WTC11 (cell line): ENCODE measurements around the gene SERTAD1. TPM values are rescaled to one million over a fixed set of nuclear protein-coding genes. Genes with fewer than 3 reads are reported as not detected.

Source experiments
- ATAC-seq: fragments of 200-7000 bp; cut with Tn5 transposase; 2 replicates; pipeline ENCODE4 v1.10.0; 2021; ENCODE audit warnings: mild to moderate bottlenecking, moderate library complexity
- CTCF ChIA-PET: fragments of 300-600 bp; sonication (Branson Sonifier 250); formaldehyde crosslinking; loops from one replicate; lab custom pipeline; 2021; ENCODE audit warnings: antibody characterized with exemption; lab: Charles Lee
- POLR2A ChIA-PET: fragments of 350-600 bp; sonication (Branson Sonifier 250); formaldehyde crosslinking; loops from one replicate; lab custom pipeline; 2021; ENCODE audit warnings: antibody characterized with exemption; lab: Charles Lee
- DNase-seq: peaks from one replicate; pipeline ENCODE4 v3.0.0; 2021; ENCODE audit warnings: low spot score
- H3K27ac Mint-ChIP-seq: 2 replicates; pipeline ENCODE4 v1.8.0; 2021; ENCODE audit warnings: mixed read lengths
- H3K27me3 Mint-ChIP-seq: 2 replicates; pipeline ENCODE4 v1.8.0; 2021; ENCODE audit warnings: low read depth, mild to moderate bottlenecking, moderate library complexity, mixed read lengths
- H3K36me3 Mint-ChIP-seq: 2 replicates; pipeline ENCODE4 v1.8.0; 2021; ENCODE audit warnings: mixed read lengths
- H3K4me1 Mint-ChIP-seq: 2 replicates; pipeline ENCODE4 v1.8.0; 2022; ENCODE audit warnings: mixed read lengths
- H3K4me3 Mint-ChIP-seq: 2 replicates; pipeline ENCODE4 v1.8.0; 2021; ENCODE audit warnings: mild to moderate bottlenecking, moderate library complexity, mixed read lengths
- H3K9me3 Mint-ChIP-seq: 2 replicates; pipeline ENCODE4 v1.8.0; 2021; ENCODE audit warnings: mixed read lengths
- AR ChIP-seq: fragments of 250-450 bp; sonication (Bioruptor Pico); IDR thresholded peaks from 2 replicates; pipeline ENCODE4 v1.9.0; 2021; ENCODE audit warnings: mild to moderate bottlenecking
- ATF1 ChIP-seq: sonication (generic); formaldehyde crosslinking; IDR thresholded peaks from 2 replicates; pipeline ENCODE4 v1.8.1; 2023; ENCODE audit warnings: mild to moderate bottlenecking, moderate library complexity, missing genetic modification reagents
- CDX4 ChIP-seq: fragments of 250-450 bp; sonication (Bioruptor Pico); IDR thresholded peaks from 2 replicates; pipeline ENCODE4 v1.9.0; 2021; ENCODE audit warnings: moderate library complexity, mild to moderate bottlenecking, inconsistent platforms, borderline replicate concordance
- CREB1 ChIP-seq: sonication (generic); formaldehyde crosslinking; IDR thresholded peaks from 2 replicates; pipeline ENCODE4 v1.8.0; 2023; ENCODE audit warnings: mild to moderate bottlenecking, missing genetic modification reagents
- JUN ChIP-seq: sonication (generic); formaldehyde crosslinking; IDR thresholded peaks from 2 replicates; pipeline ENCODE4 v1.8.0; 2023; ENCODE audit warnings: mild to moderate bottlenecking, missing genetic modification reagents
- NFATC4 ChIP-seq: fragments of 250-450 bp; sonication (Bioruptor Pico); IDR thresholded peaks from 2 replicates; pipeline ENCODE4 v1.9.0; 2021; ENCODE audit warnings: mild to moderate bottlenecking
- NFE2L1 ChIP-seq: sonication (generic); formaldehyde crosslinking; IDR thresholded peaks from 2 replicates; pipeline ENCODE4 v1.8.1; 2023; ENCODE audit warnings: missing genetic modification reagents
- NR2C2 ChIP-seq: sonication (generic); formaldehyde crosslinking; IDR thresholded peaks from 2 replicates; pipeline ENCODE4 v1.8.0; 2022; ENCODE audit warnings: mild to moderate bottlenecking, missing genetic modification reagents
- NR3C1 ChIP-seq: sonication (generic); formaldehyde crosslinking; conservative IDR thresholded peaks from 2 replicates; pipeline ENCODE4 v1.8.1; 2023; ENCODE audit warnings: low read depth, mild to moderate bottlenecking, missing genetic modification reagents
- RELA ChIP-seq: sonication (generic); formaldehyde crosslinking; IDR thresholded peaks from 2 replicates; pipeline ENCODE4 v1.8.1; 2022; ENCODE audit warnings: missing genetic modification reagents, mild to moderate bottlenecking, borderline replicate concordance
- TCF7 ChIP-seq: sonication (generic); formaldehyde crosslinking; IDR thresholded peaks from 2 replicates; pipeline ENCODE4 v1.8.0; 2022; ENCODE audit warnings: mild to moderate bottlenecking, low read depth, missing genetic modification reagents, moderate library complexity
- TEAD1 ChIP-seq: sonication (generic); formaldehyde crosslinking; IDR thresholded peaks from 2 replicates; pipeline ENCODE4 v1.8.0; 2022; ENCODE audit warnings: mild to moderate bottlenecking, missing genetic modification reagents
- USF2 ChIP-seq: sonication (generic); formaldehyde crosslinking; IDR thresholded peaks from 2 replicates; pipeline ENCODE4 v1.8.1; 2023; ENCODE audit warnings: mild to moderate bottlenecking, missing genetic modification reagents, moderate library complexity
- ZNF219 ChIP-seq: sonication (generic); formaldehyde crosslinking; IDR thresholded peaks from 2 replicates; pipeline ENCODE4 v1.8.0; 2023; ENCODE audit warnings: missing genetic modification reagents, mild to moderate bottlenecking, borderline replicate concordance
- ZNF317 ChIP-seq: sonication (generic); formaldehyde crosslinking; IDR thresholded peaks from 2 replicates; pipeline ENCODE4 v1.8.1; 2023; ENCODE audit warnings: low read depth, mild to moderate bottlenecking, moderate library complexity, missing genetic modification reagents, borderline replicate concordance
- ZNF423 ChIP-seq: fragments of 250-450 bp; sonication (Bioruptor Pico); IDR thresholded peaks from 2 replicates; pipeline ENCODE4 v2.1.2; 2022; ENCODE audit warnings: mild to moderate bottlenecking, moderate library complexity
- total RNA-seq: library from RNA; stranded (reverse); gene quantifications from 3 replicates; pipeline ENCODE4 v1.2.3, GENCODE V29; 2021
- TF ChIP-seq, protein P1 (sequence below): sonication (generic); formaldehyde crosslinking; IDR thresholded peaks from 2 replicates; pipeline ENCODE4 v1.8.0; 2023; ENCODE audit warnings: mild to moderate bottlenecking, missing genetic modification reagents
- TF ChIP-seq, protein P2 (sequence below): sonication (generic); formaldehyde crosslinking; IDR thresholded peaks from 2 replicates; pipeline ENCODE4 v1.8.0; 2023; ENCODE audit warnings: missing genetic modification reagents
- TF ChIP-seq, protein P3 (sequence below): sonication (generic); formaldehyde crosslinking; IDR thresholded peaks from 2 replicates; pipeline ENCODE4 v1.8.0; 2023; ENCODE audit warnings: missing genetic modification reagents, mild to moderate bottlenecking, borderline replicate concordance
- TF ChIP-seq, protein P4 (sequence below): sonication (generic); formaldehyde crosslinking; IDR thresholded peaks from 2 replicates; pipeline ENCODE4 v1.8.0; 2022; ENCODE audit warnings: mild to moderate bottlenecking, missing genetic modification reagents

Gene SERTAD1
- total RNA-seq, 1 experiment from 2014 or later = 6.8 TPM

GRCh38 chr19:40400559-40400958 is 25.2 kb downstream of the SERTAD1 start (continued):
- TF ChIP-seq, protein P1, sequence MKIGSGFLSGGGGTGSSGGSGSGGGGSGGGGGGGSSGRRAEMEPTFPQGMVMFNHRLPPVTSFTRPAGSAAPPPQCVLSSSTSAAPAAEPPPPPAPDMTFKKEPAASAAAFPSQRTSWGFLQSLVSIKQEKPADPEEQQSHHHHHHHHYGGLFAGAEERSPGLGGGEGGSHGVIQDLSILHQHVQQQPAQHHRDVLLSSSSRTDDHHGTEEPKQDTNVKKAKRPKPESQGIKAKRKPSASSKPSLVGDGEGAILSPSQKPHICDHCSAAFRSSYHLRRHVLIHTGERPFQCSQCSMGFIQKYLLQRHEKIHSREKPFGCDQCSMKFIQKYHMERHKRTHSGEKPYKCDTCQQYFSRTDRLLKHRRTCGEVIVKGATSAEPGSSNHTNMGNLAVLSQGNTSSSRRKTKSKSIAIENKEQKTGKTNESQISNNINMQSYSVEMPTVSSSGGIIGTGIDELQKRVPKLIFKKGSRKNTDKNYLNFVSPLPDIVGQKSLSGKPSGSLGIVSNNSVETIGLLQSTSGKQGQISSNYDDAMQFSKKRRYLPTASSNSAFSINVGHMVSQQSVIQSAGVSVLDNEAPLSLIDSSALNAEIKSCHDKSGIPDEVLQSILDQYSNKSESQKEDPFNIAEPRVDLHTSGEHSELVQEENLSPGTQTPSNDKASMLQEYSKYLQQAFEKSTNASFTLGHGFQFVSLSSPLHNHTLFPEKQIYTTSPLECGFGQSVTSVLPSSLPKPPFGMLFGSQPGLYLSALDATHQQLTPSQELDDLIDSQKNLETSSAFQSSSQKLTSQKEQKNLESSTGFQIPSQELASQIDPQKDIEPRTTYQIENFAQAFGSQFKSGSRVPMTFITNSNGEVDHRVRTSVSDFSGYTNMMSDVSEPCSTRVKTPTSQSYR (CRISPR knock-in tag) = no peak
- TF ChIP-seq RELA (CRISPR knock-in tag) (no peak), NFATC4 (no peak), CDX4 (CRISPR knock-in tag) (no peak), NR2C2 (CRISPR knock-in tag) (no peak), TEAD1 (no peak), ATF1 (CRISPR knock-in tag) (no peak), NR3C1 (CRISPR knock-in tag) (no peak), AR (CRISPR knock-in tag) (no peak)
- TF ChIP-seq, protein P2, sequence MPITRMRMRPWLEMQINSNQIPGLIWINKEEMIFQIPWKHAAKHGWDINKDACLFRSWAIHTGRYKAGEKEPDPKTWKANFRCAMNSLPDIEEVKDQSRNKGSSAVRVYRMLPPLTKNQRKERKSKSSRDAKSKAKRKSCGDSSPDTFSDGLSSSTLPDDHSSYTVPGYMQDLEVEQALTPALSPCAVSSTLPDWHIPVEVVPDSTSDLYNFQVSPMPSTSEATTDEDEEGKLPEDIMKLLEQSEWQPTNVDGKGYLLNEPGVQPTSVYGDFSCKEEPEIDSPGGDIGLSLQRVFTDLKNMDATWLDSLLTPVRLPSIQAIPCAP (CRISPR knock-in tag) = no peak

GRCh38 chr19:40398417-40399131 is 27.2 kb downstream of the SERTAD1 start:
- ChIA-PET POLR2A (interaction anchor here (0.5 kb wide), 1 partner anchor 22 kb away, joined by 3 read pairs; no protein-coding TSS in a partner anchor), CTCF (interaction anchor here (1.0 to 1.7 kb wide), 3 partner anchors 14 to 66 kb away, joined by 4 to 10 read pairs (median 4); no protein-coding TSS in a partner anchor)
- DNase-seq (peak; percentile 92), ATAC-seq (peak; percentile 92)
- peak overlapping the region; percentile 53 for H3K4me3 Mint-ChIP-seq
- peak overlapping the region; percentile 47; the same call in 1 of the 2 replicates for H3K27ac Mint-ChIP-seq
- no peaks in the 10 kb centered on the region for H3K36me3 Mint-ChIP-seq
- no peaks in the 10 kb centered on the region for H3K9me3 Mint-ChIP-seq
- peaks cover 37% of the 10 kb centered on the region for H3K27me3 Mint-ChIP-seq
- peaks cover 9% of the 10 kb centered on the region for H3K4me1 Mint-ChIP-seq
- TF ChIP-seq, protein P3, sequence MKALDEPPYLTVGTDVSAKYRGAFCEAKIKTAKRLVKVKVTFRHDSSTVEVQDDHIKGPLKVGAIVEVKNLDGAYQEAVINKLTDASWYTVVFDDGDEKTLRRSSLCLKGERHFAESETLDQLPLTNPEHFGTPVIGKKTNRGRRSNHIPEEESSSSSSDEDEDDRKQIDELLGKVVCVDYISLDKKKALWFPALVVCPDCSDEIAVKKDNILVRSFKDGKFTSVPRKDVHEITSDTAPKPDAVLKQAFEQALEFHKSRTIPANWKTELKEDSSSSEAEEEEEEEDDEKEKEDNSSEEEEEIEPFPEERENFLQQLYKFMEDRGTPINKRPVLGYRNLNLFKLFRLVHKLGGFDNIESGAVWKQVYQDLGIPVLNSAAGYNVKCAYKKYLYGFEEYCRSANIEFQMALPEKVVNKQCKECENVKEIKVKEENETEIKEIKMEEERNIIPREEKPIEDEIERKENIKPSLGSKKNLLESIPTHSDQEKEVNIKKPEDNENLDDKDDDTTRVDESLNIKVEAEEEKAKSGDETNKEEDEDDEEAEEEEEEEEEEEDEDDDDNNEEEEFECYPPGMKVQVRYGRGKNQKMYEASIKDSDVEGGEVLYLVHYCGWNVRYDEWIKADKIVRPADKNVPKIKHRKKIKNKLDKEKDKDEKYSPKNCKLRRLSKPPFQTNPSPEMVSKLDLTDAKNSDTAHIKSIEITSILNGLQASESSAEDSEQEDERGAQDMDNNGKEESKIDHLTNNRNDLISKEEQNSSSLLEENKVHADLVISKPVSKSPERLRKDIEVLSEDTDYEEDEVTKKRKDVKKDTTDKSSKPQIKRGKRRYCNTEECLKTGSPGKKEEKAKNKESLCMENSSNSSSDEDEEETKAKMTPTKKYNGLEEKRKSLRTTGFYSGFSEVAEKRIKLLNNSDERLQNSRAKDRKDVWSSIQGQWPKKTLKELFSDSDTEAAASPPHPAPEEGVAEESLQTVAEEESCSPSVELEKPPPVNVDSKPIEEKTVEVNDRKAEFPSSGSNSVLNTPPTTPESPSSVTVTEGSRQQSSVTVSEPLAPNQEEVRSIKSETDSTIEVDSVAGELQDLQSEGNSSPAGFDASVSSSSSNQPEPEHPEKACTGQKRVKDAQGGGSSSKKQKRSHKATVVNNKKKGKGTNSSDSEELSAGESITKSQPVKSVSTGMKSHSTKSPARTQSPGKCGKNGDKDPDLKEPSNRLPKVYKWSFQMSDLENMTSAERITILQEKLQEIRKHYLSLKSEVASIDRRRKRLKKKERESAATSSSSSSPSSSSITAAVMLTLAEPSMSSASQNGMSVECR (CRISPR knock-in tag) = 0 out of 2 replicates have a peak, but pooled peaks have one; percentile 68
- TF ChIP-seq ZNF317 (0 out of 2 replicates have a peak, but pooled peaks have one; percentile 26), NR3C1 (CRISPR knock-in tag) (no peak), CREB1 (CRISPR knock-in tag) (0 out of 2 replicates have a peak, but pooled peaks have one; percentile 41), RELA (CRISPR knock-in tag) (no peak; the same call in 1 of the 2 replicates), TCF7 (CRISPR knock-in tag) (no peak), JUN (CRISPR knock-in tag) (0 out of 2 replicates have a peak, but pooled peaks have one; percentile 63), TEAD1 (peak; percentile 90), ZNF219 (CRISPR knock-in tag) (peak; percentile 49; the same call in 1 of the 2 replicates), ZNF423 (no peak), NFE2L1 (CRISPR knock-in tag) (peak; percentile 69; the same call in 1 of the 2 replicates), USF2 (CRISPR knock-in tag) (peak; percentile 86)
- TF ChIP-seq, protein P2 (CRISPR knock-in tag) = peak; percentile 89
- TF ChIP-seq, protein P4, sequence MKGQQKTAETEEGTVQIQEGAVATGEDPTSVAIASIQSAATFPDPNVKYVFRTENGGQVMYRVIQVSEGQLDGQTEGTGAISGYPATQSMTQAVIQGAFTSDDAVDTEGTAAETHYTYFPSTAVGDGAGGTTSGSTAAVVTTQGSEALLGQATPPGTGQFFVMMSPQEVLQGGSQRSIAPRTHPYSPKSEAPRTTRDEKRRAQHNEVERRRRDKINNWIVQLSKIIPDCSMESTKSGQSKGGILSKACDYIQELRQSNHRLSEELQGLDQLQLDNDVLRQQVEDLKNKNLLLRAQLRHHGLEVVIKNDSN = peak; percentile 88
